Right ventricle myocardium superior (tissue), 1 donor: ENCODE data around the gene RAET1L. TPM values are rescaled to one million over a fixed set of nuclear protein-coding genes. Genes with fewer than 3 reads are reported as not detected.

Experiments
- ATAC-seq: fragments of 200-7000 bp; cut with Tn5 transposase; one replicate; pipeline ENCODE4 v1.9.1; 2020; ENCODE audit warnings: mild to moderate bottlenecking; ENCODE audit not compliant: poor library complexity
- DNase-seq: peaks from one replicate; pipeline ENCODE4 v3.0.0-alpha.2; 2020
- intact Hi-C: fragments of 100-400 bp; cut with DNase I; formaldehyde crosslinking; loops from one replicate; pipeline ENCODE4 v1.11.2; 2022
- total RNA-seq: library from RNA; stranded (reverse); fragmentation: NEBNext Ultra II Directional; extraction: Animal tissue kit (Norgen Biotek cat#: 25700); gene quantifications from one replicate; pipeline ENCODE4 v1.2.1, GENCODE V29; 2021
- donor health status: DM: no; HTN: yes; CAD: no; lungs with severe emphysema.

The RAET1L gene
- total RNA-seq, 1 donor from 2014 or later = not detected

- ATAC-seq (no peak), DNase-seq (no peak)
- intact Hi-C loops = no loop called here
These were observed 25.5 kb upstream of the RAET1L start for GRCh38 chr6:150050846-150051245.

GRCh38 chr6:150048099-150048498 lies 22.8 kb upstream of the RAET1L start:
- ATAC-seq (no peak), DNase-seq (no peak)
- intact Hi-C loops = no loop called here

- ATAC-seq (no peak), DNase-seq (no peak)
- intact Hi-C loops = no loop called here
These were observed 21.6 kb upstream of the RAET1L start for GRCh38 chr6:150046943-150047342.

- intact Hi-C loops = no loop called here
- DNase-seq (no peak), ATAC-seq (no peak)
These were observed 19.4 kb upstream of the RAET1L start for GRCh38 chr6:150044621-150045145.

- intact Hi-C loops = no loop called here
- ATAC-seq (no peak), DNase-seq (no peak)
These were observed 18.4 kb upstream of the RAET1L start for GRCh38 chr6:150043501-150044412.

- DNase-seq (no peak), ATAC-seq (no peak)
- intact Hi-C loops = no loop called here
These were observed 17.8 kb upstream of the RAET1L start for GRCh38 chr6:150043096-150043495.

- no peak for DNase-seq
- no peak for ATAC-seq
- intact Hi-C loops = no loop called here
These were observed 13.1 kb upstream of the RAET1L start for GRCh38 chr6:150038202-150039062.

- no peak for DNase-seq
- ATAC-seq = peak; percentile 29
These were observed 12.3 kb upstream of the RAET1L start for GRCh38 chr6:150037526-150038201.

GRCh38 chr6:150036081-150036480 lies 10.7 kb upstream of the RAET1L start:
- DNase-seq (no peak), ATAC-seq (no peak)
- intact Hi-C loops = no loop called here

More at GRCh38 chr6:150037526-150038201, 12.3 kb upstream of the RAET1L start:
- intact Hi-C loops = no loop called here

- intact Hi-C loops = no loop called here
- ATAC-seq (no peak), DNase-seq (no peak)
These were observed 8.0 kb upstream of the RAET1L start for GRCh38 chr6:150033207-150033771.

- DNase-seq (no peak), ATAC-seq (no peak)
- intact Hi-C loops = no loop called here
These were observed 7.3 kb upstream of the RAET1L start for GRCh38 chr6:150032598-150032997.

- DNase-seq = no peak
- ATAC-seq = no peak
- intact Hi-C loops = no loop called here
These were observed 5.3 kb upstream of the RAET1L start for GRCh38 chr6:150030611-150031010.

- intact Hi-C loops = no loop called here
- ATAC-seq (no peak), DNase-seq (no peak)
These were observed 4.4 kb upstream of the RAET1L start for GRCh38 chr6:150029749-150030148.

GRCh38 chr6:150029276-150029675 lies 3.9 kb upstream of the RAET1L start:
- intact Hi-C loops = no loop called here
- DNase-seq = no peak
- ATAC-seq = no peak

- ATAC-seq (no peak), DNase-seq (no peak)
- intact Hi-C loops = no loop called here
These were observed 3.5 kb upstream of the RAET1L start for GRCh38 chr6:150028799-150029198.

- intact Hi-C loops = no loop called here
- no peak for ATAC-seq
- DNase-seq = no peak
These were observed 2.7 kb upstream of the RAET1L start for GRCh38 chr6:150027806-150028565.

- ATAC-seq = no peak
- no peak for DNase-seq
- intact Hi-C loops = no loop called here
These were observed 1.9 kb upstream of the RAET1L start for GRCh38 chr6:150026976-150027805.
